Upper lobe of right lung (tissue), 1 donor: ENCODE results near the gene DAD1. TPM values are rescaled to one million over a fixed set of nuclear protein-coding genes. Genes with fewer than 3 reads are reported as not detected.

Experiments
- ATAC-seq: fragments of 200-7000 bp; cut with Tn5 transposase; one replicate; pipeline ENCODE4 v1.9.1; 2020; ENCODE audit warnings: mild to moderate bottlenecking, moderate library complexity
- DNase-seq: peaks from one replicate; pipeline ENCODE4 v3.0.0-alpha.2; 2020
- H3K27ac ChIP-seq: fragments of 200-600 bp; one replicate; pipeline ENCODE4 v1.8.0; 2022
- H3K27me3 ChIP-seq: fragments of 200-600 bp; one replicate; pipeline ENCODE4 v1.8.0; 2022; ENCODE audit warnings: mild to moderate bottlenecking
- H3K36me3 ChIP-seq: fragments of 200-600 bp; one replicate; pipeline ENCODE4 v1.8.0; 2022
- H3K4me1 ChIP-seq: fragments of 200-600 bp; one replicate; pipeline ENCODE4 v1.8.0; 2022
- H3K4me3 ChIP-seq: fragments of 200-600 bp; one replicate; pipeline ENCODE4 v1.8.0; 2022; ENCODE audit warnings: mild to moderate bottlenecking
- H3K9me3 ChIP-seq: fragments of 200-600 bp; one replicate; pipeline ENCODE4 v1.8.0; 2022
- CTCF ChIP-seq: fragments of 200-600 bp; IDR thresholded peaks from one replicate; pipeline ENCODE4 v1.8.0; 2022; ENCODE audit warnings: antibody characterized with exemption
- intact Hi-C: fragments of 100-400 bp; cut with DNase I; formaldehyde crosslinking; loops from one replicate; pipeline ENCODE4 v1.11.0; 2022
- total RNA-seq: library from RNA; stranded (reverse); fragmentation: NEBNext Ultra II Directional; extraction: Animal tissue kit (Norgen Biotek cat#: 25700); gene quantifications from one replicate; pipeline ENCODE4 v1.2.1, GENCODE V29; 2021
- donor health status: DM: no; HTN: yes; CAD: no; lungs with severe emphysema.

The DAD1 gene
- total RNA-seq, 1 donor from 2014 or later = 184 TPM

DNA sequence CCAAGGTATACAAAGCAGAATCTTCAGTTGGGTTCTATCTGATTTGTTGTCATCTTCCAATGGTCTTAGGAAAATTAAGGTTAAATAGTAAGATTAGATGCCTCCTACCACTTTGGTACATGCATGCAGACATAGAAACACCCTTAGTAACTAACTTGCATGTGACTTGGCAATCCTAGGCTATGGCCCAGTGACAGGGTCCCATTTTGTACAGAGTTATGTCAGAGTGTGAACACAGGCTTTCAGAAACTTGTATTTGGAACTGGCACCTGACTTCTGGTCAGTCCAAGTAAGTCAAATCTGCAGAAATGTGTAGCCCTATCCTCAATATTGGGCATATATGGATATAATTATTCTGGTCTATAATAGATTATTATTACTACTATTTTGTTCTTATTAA lies 53.1 kb downstream of the DAD1 start:
- no peak overlapping the region for H3K27ac ChIP-seq

DNA sequence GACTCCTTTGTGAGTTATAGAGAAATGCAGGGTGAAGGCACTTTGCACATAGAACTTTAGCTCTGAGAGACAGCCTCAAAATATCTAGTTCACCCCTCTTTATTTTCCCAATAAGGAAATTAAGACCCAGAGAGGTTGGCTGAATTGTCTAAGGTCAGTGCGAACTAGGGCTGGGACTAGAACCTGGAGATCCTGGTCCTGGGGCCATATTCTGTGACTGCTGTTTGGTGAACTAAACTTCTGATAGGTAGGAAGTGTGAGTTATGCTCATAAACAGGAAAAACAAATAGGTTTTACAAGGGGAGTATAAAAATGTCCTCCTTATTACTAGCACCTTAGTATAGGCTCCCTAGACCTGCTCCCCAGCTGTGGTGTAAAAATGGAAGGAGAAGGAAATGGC lies 53.9 kb downstream of the DAD1 start:
- H3K9me3 ChIP-seq = no peaks in the 10 kb centered on the region
- ATAC-seq = no peak
- H3K27me3 ChIP-seq = no peaks in the 10 kb centered on the region
- no peak overlapping the region for H3K27ac ChIP-seq
- no peak for TF ChIP-seq CTCF
- no peak overlapping the region for H3K4me3 ChIP-seq
- intact Hi-C loops = no loop called here
- no peak for DNase-seq
- H3K36me3 ChIP-seq = no peaks in the 10 kb centered on the region
- peaks cover 11% of the 10 kb centered on the region for H3K4me1 ChIP-seq

More for the DNA sequence above, 53.1 kb downstream of the DAD1 start:
- H3K9me3 ChIP-seq = no peaks in the 10 kb centered on the region
- no peak overlapping the region for H3K4me3 ChIP-seq
- H3K4me1 ChIP-seq = peaks cover 11% of the 10 kb centered on the region
- H3K36me3 ChIP-seq = no peaks in the 10 kb centered on the region
- DNase-seq = no peak
- TF ChIP-seq CTCF = no peak
- ATAC-seq = no peak
- intact Hi-C loops = no loop called here
- no peaks in the 10 kb centered on the region for H3K27me3 ChIP-seq

GRCh38 chr14:22534547-22534946 lies 54.5 kb downstream of the DAD1 start:
- intact Hi-C loops = no loop called here
- no peak for ATAC-seq
- Histone ChIP-seq H3K4me3 (no peak overlapping the region), H3K4me1 (peaks cover 11% of the 10 kb centered on the region), H3K27ac (no peak overlapping the region), H3K27me3 (no peaks in the 10 kb centered on the region), H3K9me3 (no peaks in the 10 kb centered on the region), H3K36me3 (no peaks in the 10 kb centered on the region)
- DNase-seq = no peak
- no peak for TF ChIP-seq CTCF

- H3K36me3 ChIP-seq = no peaks in the 10 kb centered on the region
- no peaks in the 10 kb centered on the region for H3K9me3 ChIP-seq
- ATAC-seq (no peak), DNase-seq (no peak)
- intact Hi-C loops = no loop called here
- no peaks in the 10 kb centered on the region for H3K27me3 ChIP-seq
- peaks cover 11% of the 10 kb centered on the region for H3K4me1 ChIP-seq
- TF ChIP-seq CTCF = no peak
- H3K27ac ChIP-seq = no peak overlapping the region
- no peak overlapping the region for H3K4me3 ChIP-seq
Measured at GRCh38 chr14:22533739-22534359, 55.2 kb downstream of the DAD1 start.

DNA sequence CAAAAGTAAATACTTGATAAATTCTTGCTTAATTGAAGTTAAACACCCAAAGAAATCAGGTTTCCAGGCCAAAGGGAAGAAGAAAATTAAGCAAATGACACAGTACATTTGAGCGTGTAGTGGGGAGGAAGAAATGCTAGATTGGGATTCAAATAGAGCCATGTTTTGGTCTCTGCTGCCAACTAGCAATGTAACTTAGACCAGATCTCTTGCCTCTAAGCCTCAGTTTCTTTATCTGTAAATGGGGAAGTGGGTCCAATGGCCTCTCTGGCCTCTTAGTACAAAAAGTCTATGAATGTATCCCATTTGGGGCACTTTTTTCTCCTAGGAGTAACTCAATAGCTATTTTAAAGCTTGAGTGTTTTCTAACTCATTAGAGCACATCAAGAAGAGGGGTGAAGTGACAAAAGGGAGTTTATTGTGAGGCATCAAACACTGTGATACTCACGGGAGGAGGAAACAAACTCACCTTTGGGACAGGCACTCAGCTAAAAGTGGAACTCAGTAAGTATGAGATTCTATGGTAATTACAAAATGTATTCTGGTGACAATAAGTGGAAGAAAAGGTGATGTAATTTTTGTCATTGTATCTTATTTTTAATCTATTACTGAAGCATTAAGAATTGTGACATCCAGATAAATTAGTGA lies 55.8 kb downstream of the DAD1 start:
- Histone ChIP-seq H3K4me1 (peaks cover 11% of the 10 kb centered on the region), H3K9me3 (no peaks in the 10 kb centered on the region), H3K4me3 (no peak overlapping the region), H3K27me3 (no peaks in the 10 kb centered on the region), H3K27ac (no peak overlapping the region), H3K36me3 (no peaks in the 10 kb centered on the region)
- intact Hi-C loops = no loop called here
- ATAC-seq (no peak), DNase-seq (no peak)
- no peak for TF ChIP-seq CTCF
